Measurements from ENCODE around the gene SOX2. TPM values are rescaled to one million over a fixed set of nuclear protein-coding genes. Genes with fewer than 3 reads are reported as not detected.

SOX2 gene
- total RNA-seq, 2 experiments from 2014 or later, result not detected

DNA sequence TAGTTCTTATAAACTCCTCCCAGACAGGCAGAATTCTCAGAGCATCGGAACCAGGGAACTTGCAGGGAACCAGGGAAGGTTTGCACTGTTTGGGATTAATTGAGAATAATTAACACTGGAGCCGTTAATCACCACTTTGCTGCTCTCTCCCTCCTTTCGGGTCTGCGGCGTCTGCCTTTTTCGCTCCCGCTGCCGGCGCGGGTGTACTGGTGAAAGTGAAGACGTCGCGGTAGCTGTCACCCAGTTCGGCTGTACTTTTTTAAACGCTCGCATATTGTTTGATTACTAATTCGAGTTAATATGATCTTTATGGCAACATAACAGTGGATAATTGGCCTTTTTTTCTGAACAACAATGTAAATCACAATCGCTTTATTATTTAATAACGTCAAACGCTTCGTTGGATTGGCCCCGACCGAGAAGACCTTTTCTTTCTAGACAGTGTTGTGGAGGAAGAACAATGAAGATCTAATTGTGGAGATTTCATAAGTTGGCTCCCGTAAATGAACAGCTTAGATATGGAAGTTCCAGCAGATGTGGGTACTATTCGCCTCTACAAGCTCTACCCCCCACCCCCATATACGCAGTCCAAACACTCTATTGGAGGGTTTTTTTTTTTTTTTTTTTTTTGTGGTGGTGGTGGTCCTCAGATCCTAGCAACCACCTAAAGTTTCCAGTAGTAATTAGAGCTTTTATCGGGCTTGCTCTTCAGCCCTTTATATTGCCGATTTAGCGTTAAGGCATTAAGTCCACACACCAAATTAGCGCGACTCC lies 12.7 kb downstream of the SOX2 start:
- Mint-ChIP-seq H3K4me3 (peak overlapping the region; percentile 42), H3K27me3 (peaks cover 100% of the 10 kb centered on the region), H3K36me3 (ENCODE audit: low read depth) (no peaks in the 10 kb centered on the region), H3K9me3 (peaks cover 18% of the 10 kb centered on the region), H3K4me1 (ENCODE audit: low read depth) (peaks cover 26% of the 10 kb centered on the region), H3K27ac (no peak overlapping the region)
- peaks cover 18% of the 10 kb centered on the region for H3K4me1 ChIP-seq (ENCODE audit: insufficient read depth, low read length)
- ChIA-PET POLR2A (no interaction called here), CTCF (no interaction called here)
- ATAC-seq (ENCODE audit: poor library complexity) (no peak), DNase-seq (no peak)
- no peak for TF ChIP-seq CTCF (IDR thresholded peaks at IDR 0.05)
- peaks cover 32 to 55% of the 10 kb centered on the region in 2 experiments for H3K9me3 ChIP-seq (ENCODE audit: control insufficient read depth in 1 of 2, insufficient read depth in 1 of 2, low read length in 2 of 2)
- intact Hi-C loops (cut with DNase I, micrococcal nuclease), result no loop called here
- no peaks in the 10 kb centered on the region for H3K36me3 ChIP-seq (ENCODE audit: insufficient read depth, low read length)
- H3K27me3 ChIP-seq (ENCODE audit: control insufficient read depth in 1 of 2, insufficient read depth in 2 of 2, low read length in 2 of 2), result peaks cover 95 to 98% of the 10 kb centered on the region in 2 experiments
- no peak overlapping the region for H3K4me3 ChIP-seq (ENCODE audit: low read length)
- no peak overlapping the region for H3K27ac ChIP-seq (ENCODE audit: low read depth in 1 of 2, low read length in 2 of 2)

GRCh38 chr3:181725131-181725731 lies 13.5 kb downstream of the SOX2 start:
- H3K4me1 ChIP-seq (ENCODE audit: insufficient read depth, low read length), result peaks cover 18% of the 10 kb centered on the region
- H3K27me3 ChIP-seq (ENCODE audit: control insufficient read depth in 1 of 2, insufficient read depth in 2 of 2, low read length in 2 of 2), result peaks cover 93 to 98% of the 10 kb centered on the region in 2 experiments
- H3K4me3 Mint-ChIP-seq, result no peak overlapping the region
- peaks cover 100% of the 10 kb centered on the region for H3K27me3 Mint-ChIP-seq
- H3K9me3 Mint-ChIP-seq, result peaks cover 18% of the 10 kb centered on the region
- no peak for TF ChIP-seq CTCF (IDR thresholded peaks at IDR 0.05)
- peaks cover 32 to 48% of the 10 kb centered on the region in 2 experiments for H3K9me3 ChIP-seq (ENCODE audit: control insufficient read depth in 1 of 2, insufficient read depth in 1 of 2, low read length in 2 of 2)
- ChIA-PET POLR2A (no interaction called here), CTCF (no interaction called here)
- DNase-seq (no peak), ATAC-seq (ENCODE audit: poor library complexity) (no peak)
- intact Hi-C loops (cut with DNase I, micrococcal nuclease), result no loop called here
- H3K36me3 Mint-ChIP-seq (ENCODE audit: low read depth), result no peaks in the 10 kb centered on the region
- no peaks in the 10 kb centered on the region for H3K36me3 ChIP-seq (ENCODE audit: insufficient read depth, low read length)
- H3K4me1 Mint-ChIP-seq (ENCODE audit: low read depth), result peaks cover 26% of the 10 kb centered on the region
- H3K27ac ChIP-seq (ENCODE audit: low read depth in 1 of 2, low read length in 2 of 2), result no peak overlapping the region
- H3K4me3 ChIP-seq (ENCODE audit: low read length), result no peak overlapping the region
- no peak overlapping the region for H3K27ac Mint-ChIP-seq

GRCh38 chr3:181725830-181726229 lies 14.1 kb downstream of the SOX2 start:
- no peaks in the 10 kb centered on the region for H3K36me3 ChIP-seq (ENCODE audit: insufficient read depth, low read length)
- Mint-ChIP-seq H3K27ac (no peak overlapping the region), H3K4me3 (no peak overlapping the region), H3K4me1 (ENCODE audit: low read depth) (peaks cover 26% of the 10 kb centered on the region), H3K9me3 (peaks cover 18% of the 10 kb centered on the region), H3K36me3 (ENCODE audit: low read depth) (no peaks in the 10 kb centered on the region), H3K27me3 (peaks cover 100% of the 10 kb centered on the region)
- H3K9me3 ChIP-seq (ENCODE audit: control insufficient read depth in 1 of 2, insufficient read depth in 1 of 2, low read length in 2 of 2), result peaks cover 32 to 44% of the 10 kb centered on the region in 2 experiments
- POLR2A ChIA-PET, result no interaction called here
- H3K4me3 ChIP-seq (ENCODE audit: low read length), result no peak overlapping the region
- intact Hi-C loops (cut with DNase I, micrococcal nuclease), result no loop called here
- CTCF ChIA-PET, result no interaction called here
- ATAC-seq (ENCODE audit: poor library complexity), result no peak
- no peak for DNase-seq
- TF ChIP-seq CTCF (IDR thresholded peaks at IDR 0.05), result no peak
- H3K27ac ChIP-seq (ENCODE audit: low read depth in 1 of 2, low read length in 2 of 2), result no peak overlapping the region
- peaks cover 18% of the 10 kb centered on the region for H3K4me1 ChIP-seq (ENCODE audit: insufficient read depth, low read length)
- H3K27me3 ChIP-seq (ENCODE audit: control insufficient read depth in 1 of 2, insufficient read depth in 2 of 2, low read length in 2 of 2), result peaks cover 93 to 98% of the 10 kb centered on the region in 2 experiments
